ENCODE results near the gene CCDC167.

The CCDC167 gene

GRCh38 chr6:37479266-37479854, 20.3 kb downstream of the CCDC167 start:
- no peaks in the 10 kb centered on the region for H3K4me1 ChIP-seq
- TF ChIP-seq CTCF (IDR thresholded peaks at IDR 0.05): no peak

GRCh38 chr6:37478827-37479226, 20.9 kb downstream of the CCDC167 start:
- Histone ChIP-seq H3K4me3 (ENCODE audit: low read depth, low read length) (no peak overlapping the region), H3K79me2 (no peaks in the 10 kb centered on the region), H2AFZ (no peak overlapping the region), H3K27ac (no peak overlapping the region), H3K27me3 (ENCODE audit: control insufficient read depth, insufficient read depth, low read length) (no peaks in the 10 kb centered on the region), H3K9ac (no peak overlapping the region), H3K4me1 (no peaks in the 10 kb centered on the region), H3K4me2 (ENCODE audit: low read length) (no peak overlapping the region), H3K9me3 (ENCODE audit: control insufficient read depth, low read length) (no peaks in the 10 kb centered on the region), H3K36me3 (ENCODE audit: control insufficient read depth, insufficient read depth, low read length) (no peaks in the 10 kb centered on the region)
- no peak for TF ChIP-seq CTCF (IDR thresholded peaks at IDR 0.05)

More at GRCh38 chr6:37479266-37479854, 20.3 kb downstream of the CCDC167 start:
- H3K9ac ChIP-seq: no peak overlapping the region
- H3K4me3 ChIP-seq (ENCODE audit: low read depth, low read length): no peak overlapping the region
- H3K27me3 ChIP-seq (ENCODE audit: control insufficient read depth, insufficient read depth, low read length): no peaks in the 10 kb centered on the region
- H3K27ac ChIP-seq: no peak overlapping the region
- H3K36me3 ChIP-seq (ENCODE audit: control insufficient read depth, insufficient read depth, low read length): no peaks in the 10 kb centered on the region
- no peak overlapping the region for H2AFZ ChIP-seq
- no peaks in the 10 kb centered on the region for H3K9me3 ChIP-seq (ENCODE audit: control insufficient read depth, low read length)
- no peaks in the 10 kb centered on the region for H3K79me2 ChIP-seq
- H3K4me2 ChIP-seq (ENCODE audit: low read length): no peak overlapping the region

GRCh38 chr6:37477656-37478435, 21.8 kb downstream of the CCDC167 start:
- H3K27me3 ChIP-seq (ENCODE audit: control insufficient read depth, insufficient read depth, low read length): no peaks in the 10 kb centered on the region
- no peak overlapping the region for H3K4me3 ChIP-seq (ENCODE audit: low read depth, low read length)
- H3K27ac ChIP-seq: no peak overlapping the region
- H3K9ac ChIP-seq: no peak overlapping the region
- H3K9me3 ChIP-seq (ENCODE audit: control insufficient read depth, low read length): no peaks in the 10 kb centered on the region
- no peak overlapping the region for H3K4me2 ChIP-seq (ENCODE audit: low read length)
- H3K4me1 ChIP-seq: no peaks in the 10 kb centered on the region
- no peak overlapping the region for H2AFZ ChIP-seq
- no peak for TF ChIP-seq CTCF (IDR thresholded peaks at IDR 0.05)
- no peaks in the 10 kb centered on the region for H3K79me2 ChIP-seq
- no peaks in the 10 kb centered on the region for H3K36me3 ChIP-seq (ENCODE audit: control insufficient read depth, insufficient read depth, low read length)

GRCh38 chr6:37477191-37477590, 22.5 kb downstream of the CCDC167 start:
- no peak for TF ChIP-seq CTCF (IDR thresholded peaks at IDR 0.05)
- no peak overlapping the region for H3K4me2 ChIP-seq (ENCODE audit: low read length)
- H3K79me2 ChIP-seq: no peaks in the 10 kb centered on the region
- H2AFZ ChIP-seq: no peak overlapping the region
- no peak overlapping the region for H3K9ac ChIP-seq
- H3K4me1 ChIP-seq: no peaks in the 10 kb centered on the region
- H3K27me3 ChIP-seq (ENCODE audit: control insufficient read depth, insufficient read depth, low read length): no peaks in the 10 kb centered on the region
- H3K36me3 ChIP-seq (ENCODE audit: control insufficient read depth, insufficient read depth, low read length): no peaks in the 10 kb centered on the region
- no peak overlapping the region for H3K4me3 ChIP-seq (ENCODE audit: low read depth, low read length)
- H3K9me3 ChIP-seq (ENCODE audit: control insufficient read depth, low read length): no peaks in the 10 kb centered on the region
- no peak overlapping the region for H3K27ac ChIP-seq
